Caki2 (cell line): ENCODE measurements around the gene NR3C1. TPM values are rescaled to one million over a fixed set of nuclear protein-coding genes. Genes with fewer than 3 reads are reported as not detected.

Experiments
- DNase-seq: peaks from one replicate; pipeline ENCODE4 v3.0.0-alpha.2; 2015; ENCODE audit warnings: low read depth
- in situ Hi-C: cut with HindIII; loops from 2 replicates; pipeline ENCODE4 v1.10.0; 2016; ENCODE audit warnings: low sequenced_read_pairs, low pct_unique_long_range_greater_than_20kb, mixed read lengths
- total RNA-seq: library from RNA; depleted of rRNA; stranded (reverse); fragments of >200 nt; shearing (Covaris generic); gene quantifications from 2 replicates; pipeline ENCODE4 v1.2.3, GENCODE V29; 2014; ENCODE audit warnings: low replicate concordance

NR3C1 gene
- total RNA-seq, 1 experiment from 2014 or later: 13.8 TPM

DNA sequence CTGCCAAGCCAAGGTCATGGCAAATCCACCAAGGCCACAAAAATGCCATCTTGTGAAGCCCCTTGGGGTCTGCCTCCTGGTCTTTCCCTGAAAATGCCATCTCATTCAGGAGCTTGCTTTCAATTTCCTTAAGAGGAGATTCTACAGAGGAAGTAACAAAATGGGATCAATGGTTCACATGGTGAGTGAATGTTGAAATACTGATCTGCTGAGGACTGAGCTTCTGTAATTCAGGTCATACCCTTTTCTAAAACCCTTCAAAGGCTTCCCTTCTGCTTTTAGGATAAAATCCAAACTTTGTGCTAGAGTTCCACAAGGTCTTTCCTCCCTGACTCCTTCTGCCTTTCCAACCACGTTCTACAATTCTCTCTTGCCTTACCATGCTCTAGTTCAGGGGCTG is 24.7 kb upstream of the NR3C1 start:
- DNase-seq: no peak
- in situ Hi-C loops: no loop called here

DNA sequence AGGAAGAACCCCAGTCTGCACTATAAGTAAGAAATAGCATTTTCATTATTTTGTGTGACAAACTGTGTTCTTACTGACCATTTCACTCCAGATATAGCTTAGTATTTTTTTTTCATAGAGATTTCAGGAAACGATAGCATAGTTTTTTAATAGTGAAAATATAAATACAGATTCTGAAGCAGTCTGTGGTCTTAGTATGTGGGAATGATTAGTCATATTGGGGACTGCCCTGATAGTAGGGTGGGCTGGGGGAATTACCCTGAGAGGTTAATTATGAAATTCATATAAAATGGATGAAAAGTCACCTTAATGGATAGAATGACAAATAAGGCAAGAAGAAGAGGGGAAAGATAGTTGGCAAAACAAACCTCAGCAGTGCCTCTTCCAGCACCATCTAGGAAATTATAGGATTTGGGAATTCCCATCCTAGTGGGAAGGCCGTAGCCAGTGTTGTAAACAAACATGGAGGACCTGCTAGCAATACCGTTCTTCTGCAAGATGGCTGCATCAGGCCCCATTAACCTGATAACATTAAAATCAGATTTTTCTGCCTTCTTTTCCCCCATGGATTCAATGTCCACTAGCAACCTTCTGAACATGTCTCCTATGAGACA is 23.7 kb upstream of the NR3C1 start:
- in situ Hi-C loops: no loop called here
- DNase-seq: no peak

DNA sequence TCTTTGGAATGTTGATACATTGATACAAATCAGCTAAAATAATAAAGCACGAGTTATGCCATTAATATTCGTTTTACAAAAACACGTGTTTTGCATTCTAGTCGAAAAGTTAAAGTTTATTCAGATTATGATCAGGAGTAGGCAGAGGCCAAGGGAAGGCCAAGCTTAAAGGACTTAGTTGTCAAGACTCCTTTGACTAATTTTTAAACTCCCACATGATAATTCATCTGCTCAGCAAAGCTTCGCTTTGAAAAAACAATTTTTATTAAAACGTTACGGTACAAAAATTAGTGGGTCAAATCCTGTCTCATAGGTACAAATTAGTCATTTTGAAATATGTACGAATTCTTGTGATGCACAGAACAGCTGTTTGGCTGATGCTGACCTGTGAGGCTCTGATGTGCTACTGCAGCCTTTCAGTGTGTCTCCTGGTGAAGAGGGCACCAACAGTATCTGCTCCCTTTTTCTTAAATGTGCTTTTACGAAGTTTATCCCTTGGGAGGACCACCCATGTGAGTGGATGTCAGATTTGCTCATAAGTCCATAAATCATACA is 23.0 kb upstream of the NR3C1 start:
- in situ Hi-C loops: no loop called here
- DNase-seq: no peak

DNA sequence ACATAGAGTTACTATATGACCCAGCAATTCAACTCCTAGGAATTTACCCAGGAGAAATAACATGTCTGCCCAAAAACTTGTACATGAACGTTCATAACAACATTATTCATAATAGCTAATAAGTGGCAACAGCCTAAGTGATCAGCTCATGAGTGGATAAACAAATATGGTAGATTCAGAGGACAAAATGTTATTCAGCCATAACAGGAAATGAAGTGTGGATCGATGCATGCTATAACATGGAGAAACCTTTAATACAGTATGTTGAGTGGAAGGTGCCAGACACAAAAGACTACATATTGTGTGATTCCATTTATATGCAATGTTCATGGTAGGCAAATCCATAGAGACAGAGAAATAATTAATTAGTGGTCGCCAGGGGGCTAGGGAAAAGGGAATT is 22.3 kb upstream of the NR3C1 start:
- in situ Hi-C loops: no loop called here
- no peak for DNase-seq

DNA sequence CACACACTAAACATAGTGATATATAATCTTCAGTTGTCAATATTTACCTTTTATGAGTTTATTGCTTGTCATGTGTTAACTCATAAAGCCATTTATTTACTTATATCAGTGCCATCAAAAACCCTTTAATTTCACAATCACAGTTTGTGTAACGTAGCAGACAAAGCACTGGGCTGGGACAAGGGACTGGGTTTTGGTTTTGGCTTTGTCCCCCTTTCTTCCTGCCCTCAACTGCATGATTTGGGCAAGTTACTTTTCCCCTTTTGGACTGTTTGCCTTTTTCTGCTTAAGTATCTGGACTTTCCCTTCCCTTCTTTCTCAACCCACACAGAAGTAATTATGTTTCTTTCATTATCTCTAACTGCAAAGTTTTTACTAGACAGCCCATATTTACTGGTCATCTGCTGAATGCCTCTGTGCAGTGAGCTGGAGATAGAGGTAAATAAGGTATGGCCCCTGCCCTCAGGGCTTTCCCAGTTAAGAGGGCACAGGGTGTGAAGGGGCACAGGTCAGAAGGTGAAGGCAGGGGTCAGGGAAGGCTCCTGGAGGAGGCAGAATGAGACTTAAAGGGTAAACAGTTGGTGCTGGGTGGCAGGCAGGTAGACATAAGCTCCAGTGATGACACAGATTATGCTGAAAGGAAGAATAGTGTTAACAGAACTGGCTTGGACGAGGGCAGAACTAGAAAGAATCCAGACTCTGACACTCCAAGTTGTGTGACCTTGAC is 14.8 kb upstream of the NR3C1 start:
- in situ Hi-C loops: no loop called here
- no peak for DNase-seq

DNA sequence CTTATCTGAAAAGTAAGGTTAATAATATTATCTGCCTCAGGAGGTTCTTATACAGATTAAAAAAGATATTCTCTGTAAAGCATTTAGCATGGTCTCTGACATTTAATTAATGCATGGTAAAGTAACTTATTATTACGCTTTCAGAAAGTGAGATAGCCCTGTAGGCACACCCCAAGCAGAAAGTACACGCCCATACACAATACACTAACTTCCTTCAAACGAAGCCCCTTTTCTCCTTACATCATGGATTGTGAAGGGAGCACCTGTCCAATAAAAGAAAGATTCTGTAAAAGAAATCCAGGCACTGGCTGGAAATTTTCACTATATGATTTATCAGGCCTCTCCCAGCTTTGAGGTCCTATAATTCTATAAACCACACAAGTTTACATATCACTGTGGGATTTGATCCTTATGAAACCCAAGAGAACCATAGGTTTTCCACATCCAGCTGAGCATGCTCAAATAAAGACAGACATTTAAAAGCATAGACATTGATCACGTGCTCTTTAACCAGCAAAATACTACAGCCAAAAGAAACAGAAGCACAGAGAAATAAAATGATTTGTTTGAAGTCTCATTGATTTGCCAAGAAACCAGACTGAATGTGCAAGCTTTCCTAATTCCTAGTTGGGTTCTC is 14.1 kb upstream of the NR3C1 start:
- DNase-seq: no peak
- in situ Hi-C loops: no loop called here

DNA sequence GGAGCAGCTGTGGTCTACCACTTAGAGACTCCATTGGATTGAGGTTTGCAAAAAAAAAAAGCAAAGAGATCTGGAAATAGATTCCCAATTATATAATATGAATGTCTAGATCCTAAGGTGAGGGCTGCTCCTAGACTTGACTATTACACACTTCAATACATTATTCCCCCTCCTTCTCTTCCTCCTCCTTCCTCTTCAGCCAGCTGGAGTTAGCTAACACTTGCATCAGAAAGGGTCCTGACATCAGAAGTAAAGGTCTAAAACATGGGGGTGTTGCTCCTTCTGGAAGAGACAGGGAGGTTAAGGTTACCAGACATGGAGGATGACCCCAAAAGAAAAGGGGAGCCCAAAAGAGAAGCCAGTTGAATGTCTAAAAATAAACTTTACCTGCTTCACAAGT is 12.9 kb upstream of the NR3C1 start:
- DNase-seq: no peak
- in situ Hi-C loops: no loop called here

DNA sequence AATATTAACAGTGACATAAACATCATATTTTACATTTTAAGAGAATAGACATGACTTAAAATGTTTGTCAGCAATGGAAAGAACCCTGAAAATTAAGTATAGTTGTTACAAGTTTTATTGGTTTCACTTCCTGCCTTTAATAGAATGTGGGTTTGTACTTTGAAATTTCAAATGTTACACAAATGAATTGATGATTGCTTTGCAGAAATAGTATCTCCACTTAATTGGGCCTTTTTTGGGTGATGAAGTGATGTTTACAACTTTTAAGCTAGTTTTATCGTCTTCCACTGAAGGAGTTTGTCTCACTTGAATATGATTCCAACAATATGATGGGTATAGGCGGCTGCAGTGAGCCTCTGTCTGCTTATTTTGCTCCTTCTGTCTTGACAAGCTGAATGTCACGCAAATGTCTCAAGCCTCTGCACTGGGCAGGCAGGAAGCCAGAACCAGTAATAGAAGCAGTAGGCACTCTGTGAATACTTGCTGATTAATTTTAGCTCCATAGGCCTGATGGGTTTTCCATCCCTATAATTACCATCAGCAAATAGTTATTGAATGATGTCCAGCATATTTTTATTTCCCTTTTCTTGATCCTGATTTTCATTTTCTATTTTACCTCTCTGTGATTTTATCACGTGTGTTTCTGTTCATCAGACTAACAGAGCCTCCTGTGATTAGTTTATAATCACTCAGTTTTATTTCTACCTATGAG is 10.6 kb upstream of the NR3C1 start:
- no peak for DNase-seq
- in situ Hi-C loops: no loop called here

DNA sequence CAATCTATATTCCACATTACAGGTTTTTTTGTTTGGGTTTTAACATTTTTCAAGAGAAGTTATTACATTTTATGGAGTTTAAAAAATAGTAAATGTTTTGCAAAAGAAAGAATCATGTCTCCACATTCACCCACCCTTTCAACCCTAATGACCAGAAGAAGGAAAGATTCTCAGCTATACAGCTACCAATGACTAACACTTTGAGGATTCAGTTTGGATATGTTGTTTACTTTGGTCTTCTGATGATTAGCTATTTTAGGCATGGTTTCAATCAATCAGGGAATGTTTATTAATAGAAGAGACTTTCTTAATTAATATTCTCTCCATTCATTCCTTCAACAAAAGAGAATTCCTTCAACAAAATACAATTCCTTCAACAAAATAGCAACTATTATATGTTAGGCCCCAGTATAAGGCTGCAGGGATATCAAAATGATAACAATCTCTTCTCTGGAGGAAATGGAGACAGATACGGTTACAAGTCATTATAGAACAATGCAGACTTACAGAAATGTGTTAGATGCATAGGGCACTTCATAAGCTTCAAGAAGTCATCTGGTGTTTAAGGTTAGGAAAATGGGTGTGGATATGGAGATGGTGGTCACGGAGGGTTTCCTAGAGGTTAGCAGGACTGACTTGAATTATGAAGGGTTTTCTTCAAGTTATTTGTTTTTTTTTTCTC is 9.3 kb upstream of the NR3C1 start:
- DNase-seq: no peak
- in situ Hi-C loops: no loop called here

DNA sequence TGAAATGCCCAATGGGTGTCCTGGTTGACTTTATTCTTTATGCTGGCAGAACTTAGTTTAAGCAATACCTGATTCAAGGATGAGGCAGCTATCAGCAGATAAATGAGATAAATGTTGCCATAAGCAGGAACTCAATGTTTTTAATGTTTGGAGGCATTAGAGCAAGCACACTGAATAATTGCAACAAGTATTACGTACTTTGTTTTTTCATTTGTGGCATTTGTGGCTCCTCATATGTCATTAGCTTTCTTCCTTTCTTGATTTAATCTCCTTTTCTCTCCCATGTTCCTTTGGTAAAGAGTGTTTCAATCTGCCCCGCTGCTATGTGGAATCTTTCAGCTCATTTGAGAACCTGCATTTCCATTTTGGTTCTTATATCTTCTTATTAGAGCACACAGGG is 6.4 kb upstream of the NR3C1 start:
- in situ Hi-C loops: no loop called here
- DNase-seq: no peak

DNA sequence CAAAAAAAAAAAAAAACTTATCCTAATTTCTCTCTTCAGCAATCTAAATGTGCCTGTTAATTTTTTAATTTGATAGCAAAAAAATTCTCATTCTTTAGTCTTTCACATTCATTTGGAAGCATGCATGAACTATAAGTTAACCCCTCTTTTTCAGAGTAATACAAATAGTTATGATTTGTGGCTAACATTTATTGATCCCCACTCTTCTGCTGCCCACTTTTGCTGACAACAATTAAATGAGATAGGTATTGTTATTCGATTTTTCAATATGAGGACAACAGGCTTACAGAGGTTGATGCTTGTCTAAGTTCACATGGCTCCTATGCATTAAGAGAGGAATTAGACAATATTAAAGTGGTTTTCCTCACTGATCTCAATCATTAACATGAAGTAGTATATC is 2.9 kb upstream of the NR3C1 start:
- no peak for DNase-seq
- in situ Hi-C loops: no loop called here

DNA sequence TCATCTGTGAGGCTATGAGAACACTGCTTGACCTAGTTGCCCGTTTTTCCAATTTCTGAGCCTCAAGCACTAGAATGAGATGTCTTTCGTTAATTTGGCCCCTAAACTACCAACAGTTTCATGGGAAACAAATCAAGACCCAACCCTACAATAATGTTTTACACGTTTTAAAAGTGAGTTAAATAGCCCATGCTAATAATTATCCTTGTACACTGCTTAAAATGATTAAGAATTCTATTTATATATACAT is 2.3 kb upstream of the NR3C1 start:
- in situ Hi-C loops: no loop called here
- no peak for DNase-seq

DNA sequence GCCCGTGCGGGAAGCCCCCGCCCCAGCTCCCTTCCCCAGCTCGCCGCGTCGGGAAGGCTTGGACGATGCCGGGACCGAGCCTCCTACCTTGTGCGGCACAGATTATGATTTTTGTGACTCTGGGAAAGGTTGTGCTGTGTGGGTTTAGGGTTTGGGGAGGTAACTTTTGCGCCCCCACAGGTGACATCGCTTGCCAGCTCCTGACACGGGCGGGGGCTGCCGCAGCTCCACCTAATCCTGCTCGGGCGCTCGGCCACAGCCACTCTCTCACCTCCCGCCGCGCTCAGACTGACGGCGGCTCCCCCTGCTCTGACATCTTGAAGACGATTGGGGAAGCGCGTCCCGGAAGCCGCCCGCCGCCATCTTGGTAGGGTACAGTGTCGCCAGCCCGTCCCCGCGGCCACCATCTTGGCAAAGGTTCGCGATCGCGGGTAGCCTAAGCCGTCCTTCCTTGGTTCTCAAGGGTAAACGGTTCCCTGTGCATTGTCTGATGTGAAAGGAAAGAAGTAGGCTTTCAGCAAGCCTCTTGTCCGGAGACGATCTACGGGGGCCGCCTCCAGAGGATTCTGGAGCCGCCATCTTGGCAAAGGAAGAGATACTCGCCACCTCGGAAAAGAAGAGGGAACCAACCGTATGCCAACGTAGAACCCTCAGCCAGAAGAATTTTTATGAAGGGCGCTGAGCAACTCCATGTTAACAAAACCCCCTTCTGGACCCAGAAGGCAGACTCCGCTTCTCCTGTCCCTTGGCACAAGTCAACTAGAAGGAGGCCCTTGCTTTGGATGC is 1.8 kb upstream of the NR3C1 start:
- in situ Hi-C loops: no loop called here
- peak; percentile 87 for DNase-seq

DNA sequence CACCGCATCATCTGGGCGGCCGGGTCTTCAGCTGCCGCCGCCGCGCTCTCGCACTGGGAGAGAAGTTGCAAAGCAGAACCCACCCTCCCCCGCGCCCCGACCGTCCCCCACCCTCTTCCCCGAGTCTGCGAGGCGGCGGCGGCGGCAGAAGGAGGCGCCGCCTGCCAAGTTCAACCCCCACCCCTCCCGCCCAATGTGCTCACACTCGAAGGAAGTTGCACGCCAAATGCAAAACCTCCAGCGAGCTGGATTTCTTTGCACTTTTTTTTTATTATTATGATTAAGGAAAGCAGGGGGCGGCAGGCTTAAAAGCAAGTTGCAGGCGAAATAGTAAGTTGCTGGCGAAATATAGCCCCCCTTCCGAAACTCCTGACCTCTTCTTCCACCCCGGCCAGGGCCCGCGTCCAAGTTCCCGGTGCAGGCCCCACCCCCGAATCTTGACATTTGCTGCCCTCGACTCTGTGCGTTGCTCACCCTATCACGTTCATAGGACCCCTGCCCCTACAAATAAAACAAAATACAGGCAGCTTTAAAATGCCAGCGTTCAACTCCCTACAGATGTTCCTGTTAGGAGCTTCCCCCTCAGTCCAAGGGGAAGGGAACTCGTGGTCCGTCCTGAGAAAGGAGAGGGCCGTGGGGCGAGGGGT is 1.1 kb upstream of the NR3C1 start:
- peak; percentile 77 for DNase-seq
- in situ Hi-C loops: no loop called here

DNA sequence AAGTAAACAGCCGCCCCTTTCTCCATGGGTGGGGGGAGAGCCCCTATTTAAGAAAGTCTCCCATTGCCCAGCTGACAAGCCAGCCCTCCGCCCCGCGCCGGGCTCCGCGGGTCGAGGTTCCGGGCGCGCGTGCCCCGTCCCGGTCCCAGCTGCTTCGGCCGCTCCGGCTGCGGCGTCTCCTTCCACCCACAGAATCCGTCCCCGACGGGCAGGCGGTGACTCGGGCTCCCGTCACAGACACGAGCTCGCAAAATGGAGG is 223 bp downstream of the NR3C1 start:
- in situ Hi-C loops: no loop called here
- no peak for DNase-seq

DNA sequence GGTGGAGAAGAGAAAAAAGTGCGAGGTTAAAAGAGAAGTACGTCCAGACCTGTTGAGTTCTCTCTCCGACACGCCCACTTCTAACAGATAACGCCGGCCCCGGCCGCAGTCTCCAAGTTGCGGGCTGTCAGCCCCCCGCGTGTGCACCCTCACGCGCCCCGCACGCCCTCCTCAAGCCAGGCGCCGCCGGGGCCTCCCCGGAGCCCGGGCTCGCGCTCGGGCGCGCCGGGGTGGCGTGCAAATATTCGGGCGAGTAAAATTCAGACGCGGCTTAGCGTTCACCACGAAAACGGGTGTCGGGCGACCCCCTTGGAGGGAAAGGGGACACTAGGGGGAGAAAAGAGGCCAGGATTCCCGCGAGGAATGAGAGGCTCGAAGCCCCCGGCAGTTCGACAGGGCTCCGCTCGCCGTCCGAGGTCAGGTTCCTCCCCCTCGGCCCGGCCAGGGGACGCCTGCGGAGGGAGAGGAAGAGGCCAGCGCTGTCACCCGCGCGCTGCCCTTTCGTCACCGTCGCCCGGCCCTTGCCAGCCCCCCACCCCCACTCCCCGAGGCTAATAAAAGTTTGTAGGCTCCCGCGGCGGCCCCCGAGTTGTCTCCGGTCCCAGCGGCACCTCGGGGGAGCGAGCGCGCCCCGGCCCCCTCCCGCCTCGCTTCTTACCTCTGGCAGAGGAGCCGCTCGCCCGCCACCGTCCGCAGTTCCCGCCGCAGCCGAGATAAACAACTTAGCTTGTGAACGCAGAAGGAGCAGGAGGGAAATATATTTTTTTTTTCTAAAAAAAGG is 743 bp downstream of the NR3C1 start:
- peak; percentile 46 for DNase-seq

DNA sequence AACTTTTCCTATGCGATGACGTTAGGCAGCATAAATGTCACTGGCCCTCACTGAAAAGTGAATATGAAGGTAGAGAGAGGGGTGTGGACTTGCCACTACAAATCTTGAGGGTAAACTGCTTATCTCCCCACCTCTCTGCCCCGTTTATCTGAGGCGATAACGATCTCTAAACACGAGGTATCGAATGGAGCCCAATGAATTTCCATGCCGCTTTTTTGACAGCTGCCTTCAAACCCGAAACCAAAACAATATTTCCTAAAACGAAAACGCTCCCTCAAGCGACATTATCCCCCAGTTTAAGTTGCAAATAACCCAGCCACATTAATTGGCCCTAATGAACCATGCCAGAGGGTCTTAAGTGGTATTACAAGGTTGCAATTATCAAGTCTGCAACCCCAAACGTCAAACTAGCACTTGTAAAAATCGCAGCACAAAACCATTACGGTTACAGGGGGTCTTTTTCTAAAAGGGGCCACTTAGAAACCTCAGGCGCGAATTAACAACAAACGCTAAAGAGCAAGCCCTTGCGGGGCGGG is 1.4 kb downstream of the NR3C1 start:
- DNase-seq: peak; percentile 46
- in situ Hi-C loops: no loop called here

More for the DNA sequence above, 743 bp downstream of the NR3C1 start:
- in situ Hi-C loops: no loop called here
